Measurements from ENCODE around the gene SH3RF3.

SH3RF3 gene

GRCh38 chr2:109266998-109267854, 138.2 kb downstream of the SH3RF3 start:
- no peak for DNase-seq (ENCODE audit: extremely low spot score, insufficient read length, low read depth)
- FAIRE-seq: no peak

GRCh38 chr2:109268916-109269315, 139.9 kb downstream of the SH3RF3 start:
- FAIRE-seq: no peak

GRCh38 chr2:109269706-109270504, 140.9 kb downstream of the SH3RF3 start:
- FAIRE-seq: no peak
- DNase-seq (ENCODE audit: extremely low spot score, insufficient read length, low read depth): no peak

More at GRCh38 chr2:109268916-109269315, 139.9 kb downstream of the SH3RF3 start:
- no peak for DNase-seq (ENCODE audit: extremely low spot score, insufficient read length, low read depth)

GRCh38 chr2:109270505-109271312, 141.7 kb downstream of the SH3RF3 start:
- DNase-seq (ENCODE audit: extremely low spot score, insufficient read length, low read depth): no peak
- FAIRE-seq: no peak

GRCh38 chr2:109271920-109272319, 142.9 kb downstream of the SH3RF3 start:
- DNase-seq (ENCODE audit: extremely low spot score, insufficient read length, low read depth) (no peak), FAIRE-seq (no peak)

GRCh38 chr2:109272461-109272860, 143.5 kb downstream of the SH3RF3 start:
- FAIRE-seq (no peak), DNase-seq (ENCODE audit: extremely low spot score, insufficient read length, low read depth) (no peak)

GRCh38 chr2:109275120-109276012, 146.4 kb downstream of the SH3RF3 start:
- DNase-seq (ENCODE audit: extremely low spot score, insufficient read length, low read depth) (no peak), FAIRE-seq (no peak)

- no peak for FAIRE-seq
- DNase-seq (ENCODE audit: extremely low spot score, insufficient read length, low read depth): no peak
These were observed 148.4 kb downstream of the SH3RF3 start for GRCh38 chr2:109277406-109277805.

GRCh38 chr2:109279243-109279860, 150.3 kb downstream of the SH3RF3 start:
- DNase-seq (ENCODE audit: extremely low spot score, insufficient read length, low read depth) (no peak), FAIRE-seq (no peak)

GRCh38 chr2:109280804-109281203, 151.8 kb downstream of the SH3RF3 start:
- FAIRE-seq (no peak), DNase-seq (ENCODE audit: extremely low spot score, insufficient read length, low read depth) (no peak)

- no peak for FAIRE-seq
These were observed 153.4 kb downstream of the SH3RF3 start for GRCh38 chr2:109282360-109282759.

GRCh38 chr2:109282865-109283264, 153.9 kb downstream of the SH3RF3 start:
- no peak for DNase-seq (ENCODE audit: extremely low spot score, insufficient read length, low read depth)
- FAIRE-seq: no peak

More at GRCh38 chr2:109282360-109282759, 153.4 kb downstream of the SH3RF3 start:
- DNase-seq (ENCODE audit: extremely low spot score, insufficient read length, low read depth): no peak

GRCh38 chr2:109284826-109285225, 155.8 kb downstream of the SH3RF3 start:
- DNase-seq (ENCODE audit: extremely low spot score, insufficient read length, low read depth): no peak
- FAIRE-seq: no peak

- DNase-seq (ENCODE audit: extremely low spot score, insufficient read length, low read depth) (no peak), FAIRE-seq (no peak)
These were observed 156.2 kb downstream of the SH3RF3 start for GRCh38 chr2:109285244-109285651.

- no peak for DNase-seq (ENCODE audit: extremely low spot score, insufficient read length, low read depth)
- no peak for FAIRE-seq
These were observed 158.4 kb downstream of the SH3RF3 start for GRCh38 chr2:109287413-109287812.

GRCh38 chr2:109287838-109288237, 158.8 kb downstream of the SH3RF3 start:
- FAIRE-seq: no peak
- DNase-seq (ENCODE audit: extremely low spot score, insufficient read length, low read depth): no peak

GRCh38 chr2:109288544-109289368, 159.8 kb downstream of the SH3RF3 start:
- DNase-seq (ENCODE audit: extremely low spot score, insufficient read length, low read depth): no peak
- no peak for FAIRE-seq

Data from GM18507 (cell line).